Activated T-cell treated with anti-CD3 and anti-CD28 coated beads for 1 hour (primary cell): ENCODE data around the gene CFHR4.
"Not testable (repeated sequence)": the region's sequence is repeated elsewhere in the genome, so short reads cannot be mapped to it uniquely, and the experiment has no call there.

ENCODE experiments used
- DNase-seq: peaks from one replicate; pipeline ENCODE4 v3.0.0-alpha.2; 2020; ENCODE audit warnings: low read depth

The CFHR4 gene

GRCh38 chr1:196887515-196888239 lies at the start of gene CFHR4:
TSS of gene CFHR4 (plus strand) at chr1:196888052. CDS start at chr1:196888151, 99 bp downstream.
- no peak for DNase-seq

- not testable (repeated sequence) for DNase-seq
These were observed 38.0 kb upstream of the CFHR4 start for GRCh38 chr1:196849613-196850492.

GRCh38 chr1:196856053-196856452 lies 31.8 kb upstream of the CFHR4 start:
- DNase-seq = no peak

- DNase-seq = no peak
These were observed 30.7 kb upstream of the CFHR4 start for GRCh38 chr1:196857188-196857587.

GRCh38 chr1:196858811-196859210 lies 29.0 kb upstream of the CFHR4 start:
- DNase-seq = no peak

GRCh38 chr1:196860323-196860884 lies 27.4 kb upstream of the CFHR4 start:
- DNase-seq = no peak

GRCh38 chr1:196861429-196861828 lies 26.4 kb upstream of the CFHR4 start:
- no peak for DNase-seq

- DNase-seq = no peak
These were observed 20.9 kb upstream of the CFHR4 start for GRCh38 chr1:196866974-196867373.

- no peak for DNase-seq
These were observed 14.5 kb upstream of the CFHR4 start for GRCh38 chr1:196873385-196873784.

GRCh38 chr1:196875935-196876334 lies 11.9 kb upstream of the CFHR4 start:
- no peak for DNase-seq

GRCh38 chr1:196877964-196878363 lies 9.9 kb upstream of the CFHR4 start:
- DNase-seq = no peak

- DNase-seq = not testable (repeated sequence)
These were observed 1.3 kb upstream of the CFHR4 start for GRCh38 chr1:196886560-196886959.

- no peak for DNase-seq
These were observed 2.8 kb downstream of the CFHR4 start for GRCh38 chr1:196890668-196891067.

- no peak for DNase-seq
These were observed 3.4 kb downstream of the CFHR4 start for GRCh38 chr1:196891251-196891650.

GRCh38 chr1:196896355-196896754 lies 8.5 kb downstream of the CFHR4 start:
- no peak for DNase-seq

GRCh38 chr1:196897158-196897828 lies 9.4 kb downstream of the CFHR4 start:
- DNase-seq = no peak

- no peak for DNase-seq
These were observed 14.5 kb downstream of the CFHR4 start for GRCh38 chr1:196902344-196902743.

- no peak for DNase-seq
These were observed 22.4 kb downstream of the CFHR4 start for GRCh38 chr1:196910215-196910614.

GRCh38 chr1:196912283-196912682 lies 24.4 kb downstream of the CFHR4 start:
- not testable (repeated sequence) for DNase-seq

GRCh38 chr1:196926839-196927238 lies 39.0 kb downstream of the CFHR4 start:
- DNase-seq = not testable (repeated sequence)

GRCh38 chr1:196932853-196933252 lies 45.0 kb downstream of the CFHR4 start:
- not testable (repeated sequence) for DNase-seq

- DNase-seq = no peak
These were observed 45.8 kb downstream of the CFHR4 start for GRCh38 chr1:196933531-196934189.
